ENCODE results near the gene ADARB1.

ADARB1 gene

DNA sequence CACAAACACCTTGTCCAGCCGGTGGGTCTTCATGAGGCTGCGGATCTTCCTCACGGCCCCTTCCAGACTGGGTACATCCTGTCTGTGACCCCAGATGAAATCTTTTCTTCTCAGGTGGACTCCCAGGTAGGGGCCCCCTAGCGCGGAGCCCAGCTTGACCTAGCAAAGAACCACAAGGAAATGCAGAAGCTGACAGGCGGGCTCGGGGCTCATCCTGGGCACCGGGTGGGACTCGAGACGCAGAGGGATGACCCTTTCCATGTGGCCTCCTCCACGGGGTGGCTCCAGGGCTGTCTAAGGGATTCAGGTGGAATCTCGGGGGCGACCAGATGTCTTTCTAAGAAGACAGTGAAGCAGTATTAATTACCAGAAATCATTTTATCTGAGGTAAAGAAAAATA lies 195.5 kb downstream of the ADARB1 start:
- no peak for ATAC-seq
- TF ChIP-seq, protein P1, sequence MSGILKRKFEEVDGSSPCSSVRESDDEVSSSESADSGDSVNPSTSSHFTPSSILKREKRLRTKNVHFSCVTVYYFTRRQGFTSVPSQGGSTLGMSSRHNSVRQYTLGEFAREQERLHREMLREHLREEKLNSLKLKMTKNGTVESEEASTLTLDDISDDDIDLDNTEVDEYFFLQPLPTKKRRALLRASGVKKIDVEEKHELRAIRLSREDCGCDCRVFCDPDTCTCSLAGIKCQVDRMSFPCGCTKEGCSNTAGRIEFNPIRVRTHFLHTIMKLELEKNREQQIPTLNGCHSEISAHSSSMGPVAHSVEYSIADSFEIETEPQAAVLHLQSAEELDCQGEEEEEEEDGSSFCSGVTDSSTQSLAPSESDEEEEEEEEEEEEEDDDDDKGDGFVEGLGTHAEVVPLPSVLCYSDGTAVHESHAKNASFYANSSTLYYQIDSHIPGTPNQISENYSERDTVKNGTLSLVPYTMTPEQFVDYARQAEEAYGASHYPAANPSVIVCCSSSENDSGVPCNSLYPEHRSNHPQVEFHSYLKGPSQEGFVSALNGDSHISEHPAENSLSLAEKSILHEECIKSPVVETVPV (CRISPR knock-in tag; IDR thresholded peaks at IDR 0.05) = no peak
- TF ChIP-seq CSDC2 (CRISPR knock-in tag; IDR thresholded peaks at IDR 0.05) = no peak
- TF ChIP-seq ZNF70 (CRISPR knock-in tag; IDR thresholded peaks at IDR 0.05) = no peak
- no peak for TF ChIP-seq ZFP30 (CRISPR knock-in tag; IDR thresholded peaks at IDR 0.05)
- TF ChIP-seq ZFP3 (CRISPR knock-in tag; IDR thresholded peaks at IDR 0.05) = no peak
- no peak for TF ChIP-seq PPARA (CRISPR knock-in tag; IDR thresholded peaks at IDR 0.05; ENCODE audit: borderline replicate concordance)
- TF ChIP-seq ISL1 (CRISPR knock-in tag; IDR thresholded peaks at IDR 0.05) = no peak
- no peak for TF ChIP-seq OSR1 (CRISPR knock-in tag; IDR thresholded peaks at IDR 0.05)
- TF ChIP-seq, protein P2, sequence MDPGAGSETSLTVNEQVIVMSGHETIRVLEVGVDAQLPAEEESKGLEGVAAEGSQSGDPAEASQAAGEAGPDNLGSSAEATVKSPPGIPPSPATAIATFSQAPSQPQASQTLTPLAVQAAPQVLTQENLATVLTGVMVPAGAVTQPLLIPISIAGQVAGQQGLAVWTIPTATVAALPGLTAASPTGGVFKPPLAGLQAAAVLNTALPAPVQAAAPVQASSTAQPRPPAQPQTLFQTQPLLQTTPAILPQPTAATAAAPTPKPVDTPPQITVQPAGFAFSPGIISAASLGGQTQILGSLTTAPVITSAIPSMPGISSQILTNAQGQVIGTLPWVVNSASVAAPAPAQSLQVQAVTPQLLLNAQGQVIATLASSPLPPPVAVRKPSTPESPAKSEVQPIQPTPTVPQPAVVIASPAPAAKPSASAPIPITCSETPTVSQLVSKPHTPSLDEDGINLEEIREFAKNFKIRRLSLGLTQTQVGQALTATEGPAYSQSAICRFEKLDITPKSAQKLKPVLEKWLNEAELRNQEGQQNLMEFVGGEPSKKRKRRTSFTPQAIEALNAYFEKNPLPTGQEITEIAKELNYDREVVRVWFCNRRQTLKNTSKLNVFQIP (CRISPR knock-in tag; IDR thresholded peaks at IDR 0.05; ENCODE audit: borderline replicate concordance, low read depth) = no peak
- TF ChIP-seq BACH2 (CRISPR knock-in tag; IDR thresholded peaks at IDR 0.05; ENCODE audit: borderline replicate concordance) = no peak
- TF ChIP-seq ESRRG (CRISPR knock-in tag; IDR thresholded peaks at IDR 0.05) = no peak
- TF ChIP-seq, protein P3, sequence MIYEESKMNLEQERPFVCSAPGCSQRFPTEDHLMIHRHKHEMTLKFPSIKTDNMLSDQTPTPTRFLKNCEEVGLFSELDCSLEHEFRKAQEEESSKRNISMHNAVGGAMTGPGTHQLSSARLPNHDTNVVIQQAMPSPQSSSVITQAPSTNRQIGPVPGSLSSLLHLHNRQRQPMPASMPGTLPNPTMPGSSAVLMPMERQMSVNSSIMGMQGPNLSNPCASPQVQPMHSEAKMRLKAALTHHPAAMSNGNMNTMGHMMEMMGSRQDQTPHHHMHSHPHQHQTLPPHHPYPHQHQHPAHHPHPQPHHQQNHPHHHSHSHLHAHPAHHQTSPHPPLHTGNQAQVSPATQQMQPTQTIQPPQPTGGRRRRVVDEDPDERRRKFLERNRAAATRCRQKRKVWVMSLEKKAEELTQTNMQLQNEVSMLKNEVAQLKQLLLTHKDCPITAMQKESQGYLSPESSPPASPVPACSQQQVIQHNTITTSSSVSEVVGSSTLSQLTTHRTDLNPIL (CRISPR knock-in tag; IDR thresholded peaks at IDR 0.05; ENCODE audit: low read depth) = no peak
- TF ChIP-seq SNAI2 (CRISPR knock-in tag; IDR thresholded peaks at IDR 0.05) = no peak
- TF ChIP-seq, protein P4, sequence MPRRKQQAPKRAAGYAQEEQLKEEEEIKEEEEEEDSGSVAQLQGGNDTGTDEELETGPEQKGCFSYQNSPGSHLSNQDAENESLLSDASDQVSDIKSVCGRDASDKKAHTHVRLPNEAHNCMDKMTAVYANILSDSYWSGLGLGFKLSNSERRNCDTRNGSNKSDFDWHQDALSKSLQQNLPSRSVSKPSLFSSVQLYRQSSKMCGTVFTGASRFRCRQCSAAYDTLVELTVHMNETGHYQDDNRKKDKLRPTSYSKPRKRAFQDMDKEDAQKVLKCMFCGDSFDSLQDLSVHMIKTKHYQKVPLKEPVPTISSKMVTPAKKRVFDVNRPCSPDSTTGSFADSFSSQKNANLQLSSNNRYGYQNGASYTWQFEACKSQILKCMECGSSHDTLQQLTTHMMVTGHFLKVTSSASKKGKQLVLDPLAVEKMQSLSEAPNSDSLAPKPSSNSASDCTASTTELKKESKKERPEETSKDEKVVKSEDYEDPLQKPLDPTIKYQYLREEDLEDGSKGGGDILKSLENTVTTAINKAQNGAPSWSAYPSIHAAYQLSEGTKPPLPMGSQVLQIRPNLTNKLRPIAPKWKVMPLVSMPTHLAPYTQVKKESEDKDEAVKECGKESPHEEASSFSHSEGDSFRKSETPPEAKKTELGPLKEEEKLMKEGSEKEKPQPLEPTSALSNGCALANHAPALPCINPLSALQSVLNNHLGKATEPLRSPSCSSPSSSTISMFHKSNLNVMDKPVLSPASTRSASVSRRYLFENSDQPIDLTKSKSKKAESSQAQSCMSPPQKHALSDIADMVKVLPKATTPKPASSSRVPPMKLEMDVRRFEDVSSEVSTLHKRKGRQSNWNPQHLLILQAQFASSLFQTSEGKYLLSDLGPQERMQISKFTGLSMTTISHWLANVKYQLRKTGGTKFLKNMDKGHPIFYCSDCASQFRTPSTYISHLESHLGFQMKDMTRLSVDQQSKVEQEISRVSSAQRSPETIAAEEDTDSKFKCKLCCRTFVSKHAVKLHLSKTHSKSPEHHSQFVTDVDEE (CRISPR knock-in tag; IDR thresholded peaks at IDR 0.05) = no peak
- no peak for TF ChIP-seq TCF4 (CRISPR knock-in tag; IDR thresholded peaks at IDR 0.05; ENCODE audit: borderline replicate concordance)
- no peak for TF ChIP-seq ARNTL (CRISPR knock-in tag; IDR thresholded peaks at IDR 0.05; ENCODE audit: borderline replicate concordance, low read depth)
- TF ChIP-seq, protein P5, sequence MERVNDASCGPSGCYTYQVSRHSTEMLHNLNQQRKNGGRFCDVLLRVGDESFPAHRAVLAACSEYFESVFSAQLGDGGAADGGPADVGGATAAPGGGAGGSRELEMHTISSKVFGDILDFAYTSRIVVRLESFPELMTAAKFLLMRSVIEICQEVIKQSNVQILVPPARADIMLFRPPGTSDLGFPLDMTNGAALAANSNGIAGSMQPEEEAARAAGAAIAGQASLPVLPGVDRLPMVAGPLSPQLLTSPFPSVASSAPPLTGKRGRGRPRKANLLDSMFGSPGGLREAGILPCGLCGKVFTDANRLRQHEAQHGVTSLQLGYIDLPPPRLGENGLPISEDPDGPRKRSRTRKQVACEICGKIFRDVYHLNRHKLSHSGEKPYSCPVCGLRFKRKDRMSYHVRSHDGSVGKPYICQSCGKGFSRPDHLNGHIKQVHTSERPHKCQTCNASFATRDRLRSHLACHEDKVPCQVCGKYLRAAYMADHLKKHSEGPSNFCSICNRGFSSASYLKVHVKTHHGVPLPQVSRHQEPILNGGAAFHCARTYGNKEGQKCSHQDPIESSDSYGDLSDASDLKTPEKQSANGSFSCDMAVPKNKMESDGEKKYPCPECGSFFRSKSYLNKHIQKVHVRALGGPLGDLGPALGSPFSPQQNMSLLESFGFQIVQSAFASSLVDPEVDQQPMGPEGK (CRISPR knock-in tag; IDR thresholded peaks at IDR 0.05; ENCODE audit: borderline replicate concordance) = no peak
- TF ChIP-seq ZNF8 (CRISPR knock-in tag; IDR thresholded peaks at IDR 0.05) = no peak
- no peak for TF ChIP-seq ZNF565 (CRISPR knock-in tag; conservative IDR thresholded peaks at IDR 0.05; ENCODE audit: low read depth)
- no peak for TF ChIP-seq ZC3H10 (CRISPR knock-in tag; IDR thresholded peaks at IDR 0.05)

DNA sequence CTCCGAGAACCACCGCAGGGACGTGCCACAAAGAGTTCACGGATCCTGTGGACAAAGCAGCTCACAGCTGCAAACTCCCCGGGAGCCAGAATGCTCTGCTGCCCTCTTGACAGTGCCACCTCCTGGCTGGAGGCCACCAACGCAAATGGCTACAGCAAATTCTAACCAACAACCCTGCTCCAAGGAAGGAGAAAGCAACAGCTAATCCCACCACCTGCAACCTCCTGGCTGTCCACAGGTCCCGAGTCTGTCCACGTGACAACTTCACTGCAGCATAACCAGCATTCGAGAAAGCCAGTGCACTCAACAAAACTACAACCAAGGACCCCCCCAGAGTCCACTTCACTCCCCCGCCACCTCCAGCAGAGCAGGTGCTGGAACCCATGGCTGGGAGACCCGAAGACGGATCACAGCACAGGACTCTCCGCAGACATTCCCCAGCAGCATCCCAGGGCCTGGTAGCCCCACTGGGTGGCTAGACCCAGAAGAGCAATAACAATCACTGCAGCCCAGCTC lies 196.0 kb downstream of the ADARB1 start:
- peak; percentile 52; the same call in 1 of the 3 replicates for ATAC-seq
- TF ChIP-seq, protein P3 (CRISPR knock-in tag; IDR thresholded peaks at IDR 0.05; ENCODE audit: low read depth) = no peak
- no peak for TF ChIP-seq GLIS3 (CRISPR knock-in tag; IDR thresholded peaks at IDR 0.05)
- TF ChIP-seq ZFP3 (CRISPR knock-in tag; IDR thresholded peaks at IDR 0.05) = no peak
- TF ChIP-seq, protein P4 (CRISPR knock-in tag; IDR thresholded peaks at IDR 0.05) = no peak
- no peak for TF ChIP-seq ZNF70 (CRISPR knock-in tag; IDR thresholded peaks at IDR 0.05)
- TF ChIP-seq, protein P2 (CRISPR knock-in tag; IDR thresholded peaks at IDR 0.05; ENCODE audit: borderline replicate concordance, low read depth) = no peak
- no peak for TF ChIP-seq CSDC2 (CRISPR knock-in tag; IDR thresholded peaks at IDR 0.05)
- no peak for TF ChIP-seq TOX (CRISPR knock-in tag; IDR thresholded peaks at IDR 0.05; ENCODE audit: borderline replicate concordance)
- no peak for TF ChIP-seq ISL1 (CRISPR knock-in tag; IDR thresholded peaks at IDR 0.05)
- no peak for TF ChIP-seq SNAI2 (CRISPR knock-in tag; IDR thresholded peaks at IDR 0.05)
- TF ChIP-seq ZFP30 (CRISPR knock-in tag; IDR thresholded peaks at IDR 0.05) = no peak
- TF ChIP-seq ESRRG (CRISPR knock-in tag; IDR thresholded peaks at IDR 0.05) = no peak
